HG03097 (cell line): ENCODE results near the gene RBM42.
"Not testable (repeated sequence)": the region's sequence is repeated elsewhere in the genome, so short reads cannot be mapped to it uniquely, and the experiment has no call there.

Source experiments
- ATAC-seq: cut with Tn5 transposase; IDR thresholded peaks from one replicate; pipeline ENCODE4 v1.9.1; 2021; ENCODE audit not compliant: unreplicated experiment, low FRiP score

RBM42 gene

DNA sequence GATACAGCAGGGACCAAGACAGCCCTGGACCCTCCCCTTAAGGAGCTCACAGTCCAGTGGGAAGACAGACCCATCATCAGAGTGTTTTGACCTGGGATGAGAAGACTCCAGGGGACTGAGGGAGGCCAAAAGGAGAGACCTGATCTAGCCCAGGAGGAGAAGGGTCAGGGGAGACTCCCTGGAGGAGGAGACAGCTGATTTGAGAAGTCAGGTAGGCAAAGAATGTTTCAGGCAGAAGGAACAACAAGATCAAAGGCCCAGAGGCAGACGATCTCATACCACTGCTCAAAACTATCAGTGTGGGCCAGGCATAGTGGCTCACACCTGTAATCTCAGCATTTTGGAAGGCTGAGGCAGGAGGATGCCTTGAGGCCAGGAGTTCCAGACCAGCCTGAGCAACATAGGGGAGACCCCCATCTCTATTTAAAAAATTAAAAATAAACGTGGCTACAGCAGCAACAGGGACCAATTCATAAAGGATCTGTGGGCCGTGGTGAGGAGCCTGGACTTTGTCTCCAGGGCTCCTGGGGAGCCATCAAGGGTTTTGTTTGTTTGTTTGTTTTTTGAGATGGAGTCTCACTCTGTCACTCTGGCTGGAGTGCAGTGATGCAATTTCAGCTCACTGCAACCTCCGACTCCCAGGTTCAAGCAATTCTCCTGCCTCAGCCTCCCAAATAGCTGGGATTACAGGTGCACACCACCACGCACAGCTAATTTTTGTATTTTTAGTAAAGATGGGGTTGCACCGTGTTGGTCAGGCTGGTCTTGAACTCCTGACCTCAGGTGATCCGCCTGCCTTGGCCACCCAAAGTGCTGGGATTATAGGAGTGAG is 17.1 kb downstream of the RBM42 start:
- no peak for ATAC-seq

DNA sequence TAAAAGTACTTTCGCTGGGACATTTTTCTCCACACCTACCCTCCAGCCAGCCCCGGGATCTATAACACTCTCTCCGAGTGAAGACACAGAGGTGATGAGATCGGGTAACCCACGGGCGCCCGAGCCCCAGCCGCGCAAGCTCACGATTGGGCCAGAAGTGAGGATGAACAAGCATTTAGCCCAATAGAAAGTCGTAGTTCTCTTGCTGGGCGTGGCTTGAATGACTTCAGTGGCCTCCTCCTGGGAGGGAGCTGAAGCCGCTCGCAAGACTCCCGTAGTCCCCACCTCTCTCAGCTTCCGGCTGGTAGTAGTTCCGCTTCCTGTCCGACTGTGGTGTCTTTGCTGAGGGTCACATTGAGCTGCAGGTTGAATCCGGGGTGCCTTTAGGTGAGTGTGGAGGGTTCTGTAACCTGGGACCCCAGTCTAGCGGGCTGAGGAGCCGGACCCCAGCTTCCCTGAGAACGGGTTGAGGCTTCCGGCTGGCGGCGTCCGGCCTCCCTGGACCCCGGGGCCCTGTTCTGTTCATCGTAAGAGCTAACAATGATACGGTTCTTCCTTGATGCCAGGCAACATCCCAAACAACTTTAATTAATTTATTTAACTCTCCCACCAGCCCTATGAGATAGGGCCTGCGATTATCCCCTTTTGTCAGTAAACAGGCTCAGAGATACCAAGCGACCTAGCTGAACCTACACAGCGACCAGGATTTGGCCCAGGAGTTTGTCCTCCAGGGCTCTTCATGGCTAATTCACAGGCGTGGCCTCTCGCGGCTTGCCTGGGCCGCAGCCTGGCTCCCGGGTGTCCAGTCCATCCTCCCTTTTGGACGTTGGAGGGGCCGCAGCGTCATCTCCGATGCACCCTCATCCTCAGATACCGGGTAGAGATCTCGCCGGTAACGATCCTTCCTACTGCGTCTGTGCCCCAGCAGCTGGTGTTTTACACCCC is 19.5 kb downstream of the RBM42 start, which contains the start of gene COX6B1:
TSS of gene COX6B1 (plus strand) at position 307 of the 945 bp plus-strand sequence. CDS start 2,921 bp downstream, outside the sequence.
- ATAC-seq = peak; percentile 60

GRCh38 chr19:35650581-35650980 is 21.7 kb downstream of the RBM42 start:
- no peak for ATAC-seq

DNA sequence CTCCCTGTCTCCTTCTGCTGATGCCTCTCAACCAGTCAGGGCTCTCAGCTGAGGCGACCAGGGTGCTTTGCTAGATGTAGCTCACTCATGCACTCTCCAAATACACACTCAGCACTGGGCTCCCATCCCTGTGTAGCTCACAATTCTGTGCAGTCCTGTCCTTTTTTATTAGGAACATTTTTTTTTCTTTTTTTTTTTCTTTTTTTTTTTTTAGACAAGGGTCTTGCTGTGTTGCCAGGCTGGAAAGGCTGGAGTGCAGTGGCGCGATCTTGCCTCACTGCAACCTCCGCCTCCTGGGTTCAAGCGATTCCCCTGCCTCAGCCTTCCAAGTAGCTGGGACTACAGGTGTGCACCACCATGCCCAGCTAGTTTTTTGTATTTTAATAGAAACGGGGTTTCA is 26.0 kb downstream of the RBM42 start:
- ATAC-seq = not testable (repeated sequence)

DNA sequence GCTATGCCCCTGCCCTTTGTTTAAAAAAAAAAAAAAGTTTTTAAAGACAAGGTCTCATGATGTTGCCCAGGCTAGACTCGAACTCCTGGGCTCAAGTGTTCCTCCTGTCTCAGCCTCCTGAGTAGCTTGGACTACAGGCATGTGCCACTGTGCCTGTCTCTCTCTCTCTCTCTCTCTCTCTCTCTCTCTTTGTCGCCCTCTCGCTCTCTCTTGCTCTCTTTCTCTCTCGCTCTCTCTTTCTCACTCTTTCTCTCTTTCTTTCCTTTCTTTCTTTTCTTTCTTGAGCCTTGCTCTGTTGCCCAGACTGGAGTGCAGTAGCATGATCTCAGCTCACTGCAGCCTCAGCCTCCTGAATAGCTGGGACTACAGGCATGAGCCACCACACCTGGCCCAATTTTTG is 26.8 kb downstream of the RBM42 start:
- no peak for ATAC-seq

DNA sequence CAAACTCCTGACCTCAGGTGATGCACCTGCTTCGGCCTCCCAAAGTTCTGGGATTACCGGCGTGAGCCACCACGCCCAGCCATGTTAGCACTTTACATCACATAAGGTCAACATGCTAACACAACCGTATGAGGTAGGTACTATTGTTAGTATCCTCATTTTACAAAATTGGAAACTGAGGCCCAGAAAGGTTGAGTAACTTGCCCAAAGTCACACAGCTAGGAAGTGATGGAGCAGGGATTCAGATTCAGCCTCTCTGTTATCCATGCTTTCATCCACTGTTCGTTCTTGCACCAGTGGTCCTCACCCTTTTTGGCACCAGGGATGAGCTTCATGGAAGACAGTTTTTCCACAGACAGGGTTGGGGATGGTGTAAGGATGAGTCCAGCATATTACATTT is 27.9 kb downstream of the RBM42 start:
- no peak for ATAC-seq

DNA sequence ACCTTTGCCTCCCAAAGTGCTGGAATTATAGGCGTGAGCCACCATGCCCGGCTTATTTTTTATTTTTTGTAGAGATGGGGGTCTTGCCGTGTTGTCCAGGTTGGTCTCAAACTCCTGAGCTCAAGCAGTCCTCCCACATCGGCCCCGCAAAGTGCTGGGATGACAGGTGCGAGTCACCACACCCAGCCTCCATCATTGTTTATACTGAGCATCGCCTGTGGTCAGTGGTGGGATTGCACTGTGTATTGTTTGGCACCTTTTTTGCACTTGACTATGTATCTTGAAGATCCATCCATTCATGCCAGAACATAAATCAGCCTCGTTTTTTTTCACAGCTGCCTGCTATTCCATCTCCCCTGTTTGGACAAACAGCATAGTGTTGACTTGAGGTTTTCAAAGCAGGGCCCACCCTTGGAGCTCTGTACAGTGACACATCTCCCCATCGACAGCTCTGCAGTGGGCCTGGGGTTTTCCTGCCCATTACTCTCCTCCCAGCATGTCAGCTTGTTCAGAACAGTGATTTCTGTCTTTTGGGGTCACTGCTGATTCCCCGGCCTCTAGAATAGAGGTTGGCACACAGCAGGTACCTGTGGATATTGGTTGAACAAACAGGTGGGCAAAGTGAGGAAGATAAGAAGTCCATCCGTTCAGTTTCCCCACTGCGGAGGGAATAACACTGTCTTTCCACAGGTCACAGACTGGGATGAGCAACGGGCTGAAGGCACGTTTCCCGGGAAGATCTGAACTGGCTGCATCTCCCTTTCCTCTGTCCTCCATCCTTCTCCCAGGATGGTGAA is 29.3 kb downstream of the RBM42 start:
- ATAC-seq = no peak

DNA sequence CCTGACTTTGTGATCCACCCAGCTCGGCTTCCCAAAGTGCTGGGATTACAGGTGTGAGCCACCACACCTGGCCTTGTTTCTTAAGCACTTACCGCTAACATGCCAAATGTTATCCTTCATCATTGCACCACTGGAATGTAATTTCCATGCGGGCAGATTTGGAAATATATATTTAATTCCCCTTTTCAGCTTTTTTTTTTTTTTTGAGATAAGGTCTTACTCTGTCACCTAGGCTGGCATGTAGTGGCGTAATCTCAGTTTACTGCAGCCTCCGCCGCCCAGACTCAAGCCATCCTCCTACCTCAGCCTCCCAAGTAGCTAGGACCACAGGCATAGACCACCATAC is 33.1 kb downstream of the RBM42 start:
- no peak for ATAC-seq

DNA sequence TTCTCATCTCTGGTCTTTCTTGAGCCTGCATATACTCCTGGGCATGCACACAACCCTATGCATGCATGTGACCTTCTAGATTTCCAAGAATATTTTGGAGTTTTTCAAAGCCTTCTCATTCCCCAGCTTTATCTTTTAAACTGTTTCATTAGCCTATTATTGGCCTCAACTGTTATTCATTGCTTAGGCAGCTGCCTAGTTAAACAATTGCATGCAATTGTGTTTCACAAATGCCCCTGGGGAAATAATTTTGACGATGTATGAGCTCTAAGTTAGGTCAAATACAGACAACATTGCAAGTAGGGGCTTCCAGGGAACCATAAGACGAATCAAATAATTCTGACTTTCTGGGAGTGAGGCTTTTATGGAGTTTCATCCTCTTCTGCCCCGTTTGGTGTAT is 35.1 kb downstream of the RBM42 start:
- no peak for ATAC-seq

- no peak for ATAC-seq
These were observed 36.3 kb downstream of the RBM42 start for GRCh38 chr19:35665157-35665556.

DNA sequence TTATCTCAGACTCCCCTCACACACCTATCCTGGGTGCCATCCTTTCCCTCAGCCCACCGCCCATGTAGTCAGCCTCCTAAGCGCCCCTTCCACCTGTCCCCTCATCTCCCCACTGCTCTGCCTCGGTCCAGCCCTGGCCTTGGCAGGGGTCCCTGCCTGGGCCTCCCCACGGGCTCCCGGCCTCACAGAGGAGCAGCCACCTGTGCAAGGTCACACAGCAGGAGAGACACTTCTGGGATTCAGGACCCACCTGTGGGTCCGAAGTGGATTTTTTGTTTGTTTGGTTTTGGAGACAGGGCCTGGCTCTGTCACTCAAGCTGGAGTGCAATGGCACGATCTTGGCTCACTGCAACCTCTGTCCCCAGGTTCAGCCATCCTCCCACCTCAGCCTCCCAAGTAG is 36.8 kb downstream of the RBM42 start:
- ATAC-seq = no peak

- ATAC-seq = no peak
These were observed 37.5 kb downstream of the RBM42 start, which contains the start of gene UPK1A for GRCh38 chr19:35666251-35666913. UPK1A (plus strand) TSS chr19:35666517; CDS start chr19:35666813, 296 bp downstream.

GRCh38 chr19:35669566-35669965 is 40.7 kb downstream of the RBM42 start:
- no peak for ATAC-seq

- no peak for ATAC-seq
These were observed 41.1 kb downstream of the RBM42 start for GRCh38 chr19:35669974-35670373.

- no peak for ATAC-seq
These were observed 41.9 kb downstream of the RBM42 start for GRCh38 chr19:35670686-35671085.

- ATAC-seq = no peak
These were observed 43.0 kb downstream of the RBM42 start for GRCh38 chr19:35671818-35672217.

DNA sequence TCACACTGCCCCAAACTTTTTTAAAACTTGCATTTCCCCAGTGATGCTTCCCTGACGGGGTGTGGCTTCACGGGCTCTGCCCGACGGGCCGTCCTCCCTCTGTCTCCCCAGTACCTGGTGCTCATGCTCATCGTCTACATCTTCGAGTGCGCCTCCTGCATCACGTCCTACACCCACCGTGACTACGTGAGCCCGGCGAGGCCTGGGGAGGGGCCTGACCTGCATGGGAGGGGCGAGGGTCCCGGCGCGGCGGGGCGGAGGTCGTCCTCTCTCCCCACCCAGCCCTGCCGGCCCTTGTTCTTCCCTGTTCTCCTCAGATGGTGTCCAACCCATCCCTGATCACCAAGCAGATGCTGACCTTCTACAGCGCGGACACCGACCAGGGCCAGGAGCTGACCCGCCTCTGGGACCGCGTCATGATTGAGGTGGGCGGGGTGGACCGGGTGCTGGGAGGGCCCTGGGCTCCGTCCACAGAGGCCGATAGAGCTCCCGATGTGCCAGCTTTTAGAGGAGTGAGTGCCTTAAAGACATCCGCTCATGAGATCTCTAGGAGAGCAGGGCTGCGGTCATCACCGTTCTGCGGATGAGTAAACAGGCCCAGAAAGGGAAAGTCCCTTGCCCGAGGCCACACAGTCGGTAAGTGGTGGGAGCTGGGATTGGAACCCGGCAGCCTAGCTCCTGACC is 44.4 kb downstream of the RBM42 start:
- ATAC-seq = no peak

GRCh38 chr19:35675589-35676140 is 46.8 kb downstream of the RBM42 start:
- no peak for ATAC-seq
